ENCODE measurements around the gene MYF6. TPM values are rescaled to one million over a fixed set of nuclear protein-coding genes. Genes with fewer than 3 reads are reported as not detected.

The MYF6 gene
- total and polyA plus RNA-seq, 2 donors (not counting 1 experiment from before 2014, with no cell fraction given): not detected

DNA sequence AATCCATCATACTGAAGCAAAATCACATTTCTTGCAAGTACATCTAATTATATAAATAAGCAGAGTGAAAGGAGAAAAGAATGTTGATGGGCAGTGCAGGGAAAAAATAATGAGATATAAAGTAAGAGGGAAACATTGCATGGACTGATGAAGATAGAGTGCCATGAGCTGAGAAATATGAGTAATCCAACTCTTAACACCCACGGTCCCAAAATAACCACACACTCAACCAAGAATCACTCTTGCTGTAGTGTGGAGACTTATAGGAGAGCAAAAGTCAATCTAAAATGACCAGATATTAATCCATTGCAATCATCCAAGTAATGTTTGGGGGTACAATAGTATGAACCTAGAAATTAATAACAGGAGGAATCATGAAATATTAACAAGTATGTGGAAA, 49.4 kb downstream of the MYF6 start:
- Histone ChIP-seq H3K79me2 (ENCODE audit: control insufficient read depth, insufficient read depth, low read length) (no peaks in the 10 kb centered on the region), H4K20me1 (ENCODE audit: control insufficient read depth, insufficient read depth, low read length, poor library complexity, severe bottlenecking) (no peaks in the 10 kb centered on the region), H3K9me3 (ENCODE audit: control extremely low read depth in 1 of 3, control insufficient read depth in 2 of 3, insufficient read depth in 1 of 3, low read length in 2 of 3) (peaks cover 0 to 1% (median 0%) of the 10 kb centered on the region in 3 donors), H3K4me1 (ENCODE audit: control insufficient read depth in 2 of 2, insufficient read depth in 2 of 2, low read length in 2 of 2) (no peaks in the 10 kb centered on the region), H3K27me3 (replicated peaks in 1 of 4; ENCODE audit: control extremely low read depth in 1 of 4, control insufficient read depth in 3 of 4, insufficient read depth in 4 of 4, low read length in 3 of 4) (no peaks in the 10 kb centered on the region), H3K27ac (ENCODE audit: low read length in 2 of 2) (no peak overlapping the region), H3K9ac (ENCODE audit: low read length) (no peak overlapping the region), H3K4me2 (replicated peaks; ENCODE audit: low read depth, low read length, poor library complexity, severe bottlenecking) (no peak overlapping the region), H3K36me3 (replicated peaks in 1 of 2; ENCODE audit: control extremely low read depth in 1 of 2, control insufficient read depth in 1 of 2, extremely low read depth in 1 of 2, insufficient read depth in 2 of 2, low read length in 1 of 2) (no peaks in the 10 kb centered on the region), H2AFZ (ENCODE audit: insufficient read depth, low read depth, low read length, poor library complexity, severe bottlenecking) (no peak overlapping the region), H3K4me3 (ENCODE audit: control extremely low read depth in 1 of 5, extremely low read depth in 1 of 5, insufficient read depth in 1 of 5, low read depth in 2 of 5, low read length in 4 of 5) (no peak overlapping the region)
- POLR2A ChIA-PET: no interaction called here
- Mint-ChIP-seq H3K27ac (no peak overlapping the region), H3K9me3 (ENCODE audit: insufficient read depth) (no peaks in the 10 kb centered on the region), H3K4me1 (no peaks in the 10 kb centered on the region), H3K4me3 (no peak overlapping the region), H3K27me3 (no peaks in the 10 kb centered on the region)
- intact Hi-C loops (cut with micrococcal nuclease): no loop called here
- ATAC-seq (ENCODE audit: low read depth) (no peak), DNase-seq (no peak)
- WGBS (ENCODE audit: insufficient coverage): no CpG with 5 or more reads among the region's 1 CpG
- CTCF ChIA-PET: no interaction called here
- TF ChIP-seq, protein P1, sequence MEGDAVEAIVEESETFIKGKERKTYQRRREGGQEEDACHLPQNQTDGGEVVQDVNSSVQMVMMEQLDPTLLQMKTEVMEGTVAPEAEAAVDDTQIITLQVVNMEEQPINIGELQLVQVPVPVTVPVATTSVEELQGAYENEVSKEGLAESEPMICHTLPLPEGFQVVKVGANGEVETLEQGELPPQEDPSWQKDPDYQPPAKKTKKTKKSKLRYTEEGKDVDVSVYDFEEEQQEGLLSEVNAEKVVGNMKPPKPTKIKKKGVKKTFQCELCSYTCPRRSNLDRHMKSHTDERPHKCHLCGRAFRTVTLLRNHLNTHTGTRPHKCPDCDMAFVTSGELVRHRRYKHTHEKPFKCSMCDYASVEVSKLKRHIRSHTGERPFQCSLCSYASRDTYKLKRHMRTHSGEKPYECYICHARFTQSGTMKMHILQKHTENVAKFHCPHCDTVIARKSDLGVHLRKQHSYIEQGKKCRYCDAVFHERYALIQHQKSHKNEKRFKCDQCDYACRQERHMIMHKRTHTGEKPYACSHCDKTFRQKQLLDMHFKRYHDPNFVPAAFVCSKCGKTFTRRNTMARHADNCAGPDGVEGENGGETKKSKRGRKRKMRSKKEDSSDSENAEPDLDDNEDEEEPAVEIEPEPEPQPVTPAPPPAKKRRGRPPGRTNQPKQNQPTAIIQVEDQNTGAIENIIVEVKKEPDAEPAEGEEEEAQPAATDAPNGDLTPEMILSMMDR (IDR thresholded peaks at IDR 0.05): no peak
- no peak for TF ChIP-seq EZH2 (IDR thresholded peaks at IDR 0.05; ENCODE audit: borderline replicate concordance, insufficient read depth, low read depth, low read length, poor library complexity, severe bottlenecking)

Other genes with a start within 250 kb of the MYF6 start
- gene MYF5, start 9.3 kb downstream of the MYF6 start, total RNA-seq: not detected in 2 replicates
- gene MYF5, start 9.3 kb downstream of the MYF6 start, polyA plus RNA-seq: not detected in 2 replicates
- not detected in 2 replicates for gene LIN7A, start 230.3 kb downstream of the MYF6 start, total RNA-seq
- 0.10 TPM in 1 of 2 replicates, not detected in the other for gene LIN7A, start 230.3 kb downstream of the MYF6 start, polyA plus RNA-seq

Measured in B cell (primary cell).